Measurements from ENCODE around the gene PVALEF.

The PVALEF gene

GRCh38 chr17:81161536-81161935 lies 3.8 kb upstream of the PVALEF start:
- no peak for DNase-seq (ENCODE audit: low read depth in 2 of 3, low spot score in 1 of 3)

- DNase-seq (ENCODE audit: low read depth in 2 of 3, low spot score in 1 of 3) = no peak
These were observed 3.3 kb upstream of the PVALEF start for GRCh38 chr17:81161972-81162371.

- DNase-seq (ENCODE audit: low read depth in 2 of 3, low spot score in 1 of 3) = no peak
These were observed 2.8 kb upstream of the PVALEF start for GRCh38 chr17:81162491-81162890.

GRCh38 chr17:81163051-81163695 lies 2.1 kb upstream of the PVALEF start:
- no peak for DNase-seq (ENCODE audit: low read depth in 2 of 3, low spot score in 1 of 3)

- no peak for DNase-seq (ENCODE audit: low read depth in 2 of 3, low spot score in 1 of 3)
These were observed 1.5 kb upstream of the PVALEF start for GRCh38 chr17:81163703-81164370.

GRCh38 chr17:81164371-81165245 lies 699 bp upstream of the PVALEF start:
- no peak for DNase-seq (ENCODE audit: low read depth in 2 of 3, low spot score in 1 of 3)

- DNase-seq (ENCODE audit: low read depth in 2 of 3, low spot score in 1 of 3) = no peak
These were observed 756 bp downstream of the PVALEF start, which contains the start of gene AATK for GRCh38 chr17:81166033-81166492. Gene AATK (minus strand): TSS chr17:81166221. CDS start chr17:81165992, 229 bp downstream.

- DNase-seq (ENCODE audit: low read depth in 2 of 3, low spot score in 1 of 3) = no peak
These were observed 1.9 kb downstream of the PVALEF start for GRCh38 chr17:81167194-81167524.

GRCh38 chr17:81167638-81168037 lies 2.3 kb downstream of the PVALEF start:
- no peak for DNase-seq (ENCODE audit: low read depth in 2 of 3, low spot score in 1 of 3)

GRCh38 chr17:81169870-81170309 lies 4.6 kb downstream of the PVALEF start:
- DNase-seq (ENCODE audit: low read depth in 2 of 3, low spot score in 1 of 3) = no peak

- DNase-seq (ENCODE audit: low read depth in 2 of 3, low spot score in 1 of 3) = no peak
These were observed 5.6 kb downstream of the PVALEF start for GRCh38 chr17:81170727-81171494.

GRCh38 chr17:81171941-81172340 lies 6.6 kb downstream of the PVALEF start:
- no peak for DNase-seq (ENCODE audit: low read depth in 2 of 3, low spot score in 1 of 3)

- DNase-seq (ENCODE audit: low read depth in 2 of 3, low spot score in 1 of 3) = no peak
These were observed 7.9 kb downstream of the PVALEF start for GRCh38 chr17:81173052-81173761.

- no peak for DNase-seq (ENCODE audit: low read depth in 2 of 3, low spot score in 1 of 3)
These were observed 8.5 kb downstream of the PVALEF start for GRCh38 chr17:81173762-81174155.

- DNase-seq (ENCODE audit: low read depth in 2 of 3, low spot score in 1 of 3) = no peak
These were observed 11.4 kb downstream of the PVALEF start for GRCh38 chr17:81176666-81177065.

- DNase-seq (ENCODE audit: low read depth in 2 of 3, low spot score in 1 of 3) = no peak
These were observed 13.1 kb downstream of the PVALEF start for GRCh38 chr17:81178136-81179091.

GRCh38 chr17:81179220-81179619 lies 13.9 kb downstream of the PVALEF start:
- DNase-seq (ENCODE audit: low read depth in 2 of 3, low spot score in 1 of 3) = no peak

- no peak for DNase-seq (ENCODE audit: low read depth in 2 of 3, low spot score in 1 of 3)
These were observed 14.6 kb downstream of the PVALEF start for GRCh38 chr17:81179861-81180260.

Measured in stimulated activated CD4-positive, alpha-beta T cell treated with anti-CD3 and anti-CD28 coated beads, Interleukin-12 subunit alpha, Interleukin-12 subunit beta, amount 100 ng/mL, for 48 hours (primary cell).